ENCODE data around the gene TPRX2. TPM values are rescaled to one million over a fixed set of nuclear protein-coding genes. Genes with fewer than 3 reads are reported as not detected.
A peak's percentile ranks its signal among the peaks of the same experiment; 100 is the strongest.

TPRX2 gene
- total and polyA plus RNA-seq, 2 of the 13 experiments (the other 11 are each of a cell fraction or from before 2014, with no cell fraction given): not detected

DNA sequence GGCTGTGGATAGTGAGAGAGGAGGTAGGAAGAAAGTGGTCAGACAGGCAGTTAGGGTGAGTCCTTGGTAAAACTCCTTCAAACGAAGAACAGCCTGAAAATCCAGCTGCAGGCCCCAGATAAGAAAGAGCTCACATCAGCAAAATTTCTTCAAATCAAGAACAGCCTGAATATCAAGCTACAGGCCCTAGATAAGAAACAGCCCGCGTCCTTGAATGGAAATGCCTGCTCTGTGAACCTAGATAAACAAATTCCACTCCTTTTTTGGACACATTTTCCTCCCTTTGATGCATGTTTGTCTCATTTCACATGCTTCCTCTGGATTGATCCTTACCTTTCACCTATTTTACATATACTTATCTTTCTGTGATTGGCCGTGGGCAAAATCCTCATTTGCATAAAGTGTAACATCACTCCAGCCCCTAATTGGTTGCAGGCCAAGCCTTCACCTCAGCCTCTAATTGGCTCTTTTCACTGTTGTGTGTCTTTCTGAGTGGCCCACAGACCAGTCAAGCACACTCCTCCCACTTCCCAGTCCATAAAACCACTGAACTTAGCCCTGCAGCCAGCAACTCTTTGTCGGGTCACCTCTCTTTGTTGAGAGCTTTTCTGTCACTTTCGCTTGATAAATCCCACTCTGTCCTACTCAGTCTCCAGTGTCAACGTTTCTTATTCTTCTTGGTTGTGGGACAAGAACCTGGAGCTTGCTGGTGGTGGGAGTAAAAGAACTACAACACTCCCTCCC is 33.1 kb downstream of the TPRX2 start (continued):
- TF ChIP-seq BCL6 (CRISPR knock-in tag; IDR thresholded peaks at IDR 0.05): peak; percentile 57
- TF ChIP-seq ZNF616 (CRISPR knock-in tag; IDR thresholded peaks at IDR 0.05; ENCODE audit: low read depth): no peak
- TF ChIP-seq SAP130 (CRISPR knock-in tag; IDR thresholded peaks at IDR 0.05; ENCODE audit: low read depth): peak; percentile 70
- peak in 1 of 2 experiments; percentile 79; a peak in 2 of 4 replicates for TF ChIP-seq EP300 (IDR thresholded peaks at IDR 0.05; ENCODE audit: low read depth in 2 of 2, low read length in 2 of 2)
- TF ChIP-seq EP300 (CRISPR knock-in tag; IDR thresholded peaks at IDR 0.05; ENCODE audit: borderline replicate concordance): peak; percentile 42; the same call in 1 of the 2 replicates
- TF ChIP-seq CREB1 (IDR thresholded peaks at IDR 0.05): peak; percentile 73
- TF ChIP-seq CREB1 (CRISPR knock-in tag; IDR thresholded peaks at IDR 0.05): peak; percentile 66
- no peak; the same call in 1 of the 2 replicates for TF ChIP-seq ZNF33A (CRISPR knock-in tag; IDR thresholded peaks at IDR 0.05; ENCODE audit: borderline replicate concordance)
- 0 out of 2 replicates have a peak, but pooled peaks have one; percentile 27 for TF ChIP-seq ZNF230 (CRISPR knock-in tag; IDR thresholded peaks at IDR 0.05)
- TF ChIP-seq TFE3 (CRISPR knock-in tag; IDR thresholded peaks at IDR 0.05): peak; percentile 64; the same call in 1 of the 2 replicates
- no peak for TF ChIP-seq ZNF567 (CRISPR knock-in tag; IDR thresholded peaks at IDR 0.05; ENCODE audit: borderline replicate concordance)
- 0 out of 2 replicates have a peak, but pooled peaks have one; percentile 59 for TF ChIP-seq ARID2 (CRISPR knock-in tag; IDR thresholded peaks at IDR 0.05; ENCODE audit: borderline replicate concordance)
- TF ChIP-seq MXD4 (CRISPR knock-in tag; IDR thresholded peaks at IDR 0.05): no peak; the same call in 1 of the 2 replicates
- TF ChIP-seq ZNF280D (CRISPR knock-in tag; IDR thresholded peaks at IDR 0.05): 0 out of 2 replicates have a peak, but pooled peaks have one; percentile 18
- TF ChIP-seq DNMT1 (CRISPR knock-in tag; IDR thresholded peaks at IDR 0.05): no peak
- peak; percentile 4 for TF ChIP-seq IKZF4 (CRISPR knock-in tag; IDR thresholded peaks at IDR 0.05; ENCODE audit: borderline replicate concordance, low read depth, not compliant biosample characterization)
- peak; percentile 70 for TF ChIP-seq CREM (IDR thresholded peaks at IDR 0.05)
- no peak for TF ChIP-seq CREM (CRISPR knock-in tag; IDR thresholded peaks at IDR 0.05)
- TF ChIP-seq RFX5 (IDR thresholded peaks at IDR 0.05; ENCODE audit: low read depth, low read length): peak; percentile 80; the same call in 1 of the 2 replicates
- TF ChIP-seq TARDBP (CRISPR knock-in tag; IDR thresholded peaks at IDR 0.05): peak; percentile 71
- TF ChIP-seq TCF7L2 (IDR thresholded peaks at IDR 0.05; ENCODE audit: low read depth, low read length): peak; percentile 36; the same call in 1 of the 2 replicates
- no peak for TF ChIP-seq ZNF382 (CRISPR knock-in tag; IDR thresholded peaks at IDR 0.05; ENCODE audit: borderline replicate concordance)
- TF ChIP-seq PITX1 (CRISPR knock-in tag; IDR thresholded peaks at IDR 0.05): peak; percentile 56
- TF ChIP-seq NRL (CRISPR knock-in tag; IDR thresholded peaks at IDR 0.05; ENCODE audit: borderline replicate concordance): no peak
- TF ChIP-seq ZMYM4 (CRISPR knock-in tag; IDR thresholded peaks at IDR 0.05): peak; percentile 89
- TF ChIP-seq ZNF24 (IDR thresholded peaks at IDR 0.05): 0 out of 2 replicates have a peak, but pooled peaks have one; percentile 9
- peak; percentile 65 for TF ChIP-seq ZNF317 (CRISPR knock-in tag; IDR thresholded peaks at IDR 0.05)
